GM21423 (cell line): ENCODE data around the gene SAXO1.
"Not testable (repeated sequence)": the region's sequence is repeated elsewhere in the genome, so short reads cannot be mapped to it uniquely, and the experiment has no call there.

Source experiments
- ATAC-seq: cut with Tn5 transposase; IDR thresholded peaks from one replicate; pipeline ENCODE4 v1.9.1; 2021; ENCODE audit warnings: mild to moderate bottlenecking, moderate library complexity; ENCODE audit not compliant: unreplicated experiment

The SAXO1 gene

GRCh38 chr9:18999173-18999785 is 33.7 kb downstream of the SAXO1 start:
- ATAC-seq = no peak

DNA sequence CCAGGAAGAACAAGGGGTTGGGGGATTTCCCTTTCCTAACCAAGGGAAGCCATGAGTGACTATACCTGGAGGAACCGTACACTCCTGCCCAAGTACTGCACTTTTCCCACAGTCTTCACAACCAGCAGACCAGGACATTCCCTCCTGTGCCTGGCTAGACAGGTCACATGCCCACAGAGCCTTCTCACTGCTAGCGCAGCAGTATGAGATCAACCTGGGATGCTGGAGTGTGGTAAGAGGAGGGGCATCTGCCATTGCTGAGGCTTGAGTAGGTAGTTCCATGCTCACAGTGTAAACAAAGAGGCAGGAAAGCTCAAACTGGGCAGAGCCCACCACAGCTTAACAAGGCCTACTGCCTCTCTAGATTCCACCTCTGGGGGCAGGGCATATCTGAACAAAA is 35.9 kb downstream of the SAXO1 start:
- no peak for ATAC-seq

DNA sequence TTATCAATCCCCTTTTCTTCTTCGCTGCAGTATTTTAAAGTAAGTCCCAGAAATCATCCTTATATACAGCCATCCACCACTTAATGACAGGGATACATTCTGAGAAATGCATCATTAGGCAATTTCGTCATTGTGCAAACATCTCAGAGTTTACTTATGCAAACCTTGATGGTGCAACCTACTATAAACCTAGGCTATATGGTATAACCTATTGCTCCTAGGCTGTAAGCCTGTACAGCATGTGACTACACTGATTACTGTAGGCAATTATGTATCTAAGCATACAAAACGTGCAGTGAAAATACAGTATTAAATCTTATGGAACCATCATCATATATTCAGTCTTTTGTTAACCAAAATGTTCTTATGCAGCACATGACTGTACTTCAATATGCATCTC is 36.8 kb downstream of the SAXO1 start:
- ATAC-seq = no peak

DNA sequence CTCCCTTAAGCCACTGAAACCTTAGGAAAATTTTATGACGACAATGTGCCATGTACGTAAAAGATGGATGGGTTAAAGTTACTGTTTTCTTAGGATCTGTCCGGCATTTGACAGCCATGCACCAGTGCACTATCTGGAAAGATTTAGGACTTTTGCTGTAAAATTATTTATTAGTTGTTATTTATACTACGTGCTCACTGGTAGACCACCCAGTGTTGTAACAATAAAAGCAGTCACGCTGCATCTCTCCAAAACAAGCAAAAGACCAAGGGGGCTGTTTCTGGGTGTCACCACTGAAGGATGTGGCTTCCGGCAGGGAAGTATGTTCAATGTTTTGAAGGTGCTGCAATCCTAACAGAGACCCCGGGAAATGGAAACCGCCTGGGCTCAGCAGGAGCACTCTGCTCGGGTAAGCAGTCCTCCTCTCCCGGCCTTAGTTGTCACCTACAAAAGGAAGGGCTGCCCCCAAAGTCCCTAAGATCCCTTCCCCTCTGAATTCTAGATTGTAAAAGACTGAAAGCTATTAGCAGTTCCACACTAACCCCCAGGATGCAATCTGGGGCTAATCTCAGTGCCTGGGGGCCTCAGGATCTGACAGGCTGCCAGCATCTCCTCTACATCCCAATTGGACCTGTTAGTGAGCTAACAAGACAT is 38.6 kb downstream of the SAXO1 start:
- ATAC-seq = no peak

- not testable (repeated sequence) for ATAC-seq
Measured at GRCh38 chr9:18991197-18991596, 41.8 kb downstream of the SAXO1 start.

DNA sequence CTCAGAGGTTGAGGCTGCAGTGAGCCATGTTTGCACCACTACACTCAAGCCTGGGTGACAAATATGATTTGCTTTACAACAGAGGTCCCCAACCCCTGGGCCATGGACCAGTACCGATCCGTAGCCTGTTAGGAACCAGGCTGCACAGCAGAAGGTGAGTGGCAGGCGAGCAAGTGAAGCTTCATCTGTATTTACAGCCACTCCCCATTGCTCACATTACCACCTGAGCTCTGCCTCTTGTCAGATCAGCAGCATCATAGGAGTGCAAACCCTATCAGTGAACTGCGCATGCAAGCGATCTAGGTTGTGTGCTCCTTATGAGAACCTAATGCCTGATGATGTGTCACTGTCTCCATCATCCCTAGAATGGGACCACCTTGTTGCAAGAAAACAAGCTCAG is 42.5 kb downstream of the SAXO1 start:
- ATAC-seq = no peak

DNA sequence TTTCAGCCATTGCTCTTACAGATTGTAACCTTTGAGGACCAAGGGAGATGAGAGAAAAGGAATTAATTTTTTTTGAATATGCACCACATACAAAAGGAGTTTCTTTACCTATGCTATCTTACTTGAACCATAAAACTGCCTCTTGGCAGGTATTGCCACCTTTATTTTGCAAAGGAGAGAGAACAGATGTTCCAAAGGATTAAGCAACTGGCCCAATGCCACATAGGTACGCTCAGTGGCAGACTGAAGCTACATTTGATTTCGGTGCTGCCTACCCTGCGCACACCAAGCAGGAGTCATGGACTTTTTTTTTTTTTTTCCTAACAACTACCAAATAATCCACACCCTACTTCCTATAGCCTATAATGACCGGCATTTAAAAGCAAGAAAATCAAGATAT is 43.1 kb downstream of the SAXO1 start:
- no peak for ATAC-seq

DNA sequence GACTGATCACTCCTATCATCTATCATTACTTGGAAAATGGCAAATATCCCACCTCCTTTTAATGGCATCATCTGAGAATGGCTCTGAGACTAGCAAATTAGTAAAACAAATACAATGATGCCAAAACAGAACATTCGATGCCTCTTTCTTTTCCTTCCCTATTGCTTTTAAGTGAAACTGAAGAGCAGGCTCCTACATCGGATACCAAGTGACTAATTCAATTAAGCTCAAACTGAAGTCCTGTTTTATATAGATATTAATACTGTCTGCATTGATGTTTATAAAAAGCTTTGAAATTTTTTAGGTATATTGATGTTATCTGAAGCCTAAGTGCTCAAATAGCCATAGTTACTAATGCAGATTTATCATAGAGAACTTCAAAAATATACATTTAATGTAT is 43.9 kb downstream of the SAXO1 start:
- ATAC-seq = no peak

DNA sequence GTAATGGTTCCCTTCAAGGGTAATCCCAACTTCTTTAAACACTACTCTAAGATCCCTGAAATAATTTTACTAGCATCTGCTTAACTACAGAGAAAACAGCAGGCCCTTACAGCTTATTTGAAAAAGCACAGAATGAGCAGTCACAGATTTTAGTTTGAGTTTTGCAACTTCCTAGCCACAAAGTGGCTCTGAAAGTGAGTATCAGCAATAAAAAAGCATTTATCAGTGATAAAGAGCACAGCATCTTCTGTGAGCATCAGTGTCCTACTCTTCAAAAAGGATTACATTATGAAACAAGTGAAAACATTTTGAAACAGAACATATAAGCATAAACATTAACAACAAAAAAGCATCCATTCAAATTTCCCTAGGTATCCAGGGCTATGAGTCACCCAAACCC is 45.0 kb downstream of the SAXO1 start:
- ATAC-seq = no peak

GRCh38 chr9:18985996-18986395 is 47.0 kb downstream of the SAXO1 start:
- ATAC-seq = no peak

GRCh38 chr9:18985464-18985951 is 47.5 kb downstream of the SAXO1 start:
- ATAC-seq = no peak

DNA sequence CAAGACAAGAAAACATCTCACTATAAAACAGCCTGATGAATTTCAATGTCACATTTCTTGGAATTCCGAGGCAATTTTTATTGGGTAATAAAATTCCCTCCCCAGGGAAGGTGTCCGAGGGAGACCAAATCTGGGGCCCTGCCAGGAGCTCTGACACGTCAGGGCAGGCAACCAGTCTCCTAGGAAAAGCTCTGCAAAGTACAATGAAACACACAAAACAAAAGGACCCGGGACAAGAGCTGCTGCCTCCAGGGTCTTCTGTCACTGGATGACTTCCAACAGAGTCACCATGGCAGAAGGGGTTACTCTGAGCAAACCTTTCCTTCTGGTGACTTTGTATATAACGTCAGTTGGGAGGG is 50.8 kb downstream of the SAXO1 start:
- no peak for ATAC-seq

DNA sequence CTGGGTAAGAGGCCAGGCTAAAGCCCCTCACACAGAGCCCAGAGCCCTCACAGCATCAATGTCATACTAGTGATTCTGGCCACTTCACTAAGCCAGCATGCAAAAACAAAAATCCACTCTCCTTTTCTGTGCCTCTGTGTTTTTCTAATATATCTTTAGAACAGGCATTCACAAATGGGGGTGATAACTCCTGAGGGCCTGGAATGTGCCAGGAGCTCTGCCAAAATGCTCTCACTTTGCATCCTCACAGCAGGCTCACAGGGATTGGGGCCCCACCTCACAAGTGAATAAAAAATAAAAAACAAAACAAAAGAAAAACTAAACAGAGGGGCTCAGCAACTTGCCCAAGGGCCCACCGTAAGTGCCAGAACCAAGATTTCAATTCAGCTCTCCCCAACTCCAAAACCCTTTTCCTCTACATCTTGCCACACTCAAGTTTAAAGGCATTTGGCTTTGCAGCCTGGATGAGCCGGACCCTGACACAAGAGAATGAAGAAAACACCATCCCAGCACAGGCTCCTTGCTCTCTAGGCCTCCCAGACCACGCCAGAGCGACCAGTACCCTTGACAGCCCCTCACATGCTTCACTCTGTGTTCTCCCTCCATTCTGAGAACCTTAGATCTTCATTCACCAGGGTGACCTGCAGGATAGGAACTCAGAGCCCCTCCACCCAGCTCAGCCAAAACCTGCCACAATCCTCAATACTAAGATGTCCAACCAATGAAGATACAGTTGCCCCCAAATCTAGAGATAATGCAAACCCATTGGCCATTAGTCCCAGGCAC is 51.3 kb downstream of the SAXO1 start:
- ATAC-seq = no peak

DNA sequence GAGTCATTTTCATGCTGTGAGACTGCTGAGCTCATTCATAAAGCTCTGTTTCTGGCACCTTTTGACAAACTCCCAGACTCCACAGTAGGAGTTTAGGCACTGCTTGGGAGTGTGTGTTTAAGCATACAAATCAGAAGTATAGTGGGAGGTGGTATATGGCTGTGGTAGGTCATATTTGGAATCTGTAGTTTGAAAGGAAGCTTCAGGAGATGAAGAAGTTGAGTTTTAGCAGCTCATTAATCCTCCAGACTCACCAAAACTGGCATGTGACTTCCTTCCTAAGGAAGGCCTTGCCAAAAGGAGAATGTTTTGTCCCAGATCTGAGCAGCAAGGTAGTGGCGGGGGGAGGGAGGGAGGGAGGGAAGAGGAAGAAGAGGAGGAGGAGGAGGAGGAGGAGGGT is 52.8 kb downstream of the SAXO1 start:
- no peak for ATAC-seq

DNA sequence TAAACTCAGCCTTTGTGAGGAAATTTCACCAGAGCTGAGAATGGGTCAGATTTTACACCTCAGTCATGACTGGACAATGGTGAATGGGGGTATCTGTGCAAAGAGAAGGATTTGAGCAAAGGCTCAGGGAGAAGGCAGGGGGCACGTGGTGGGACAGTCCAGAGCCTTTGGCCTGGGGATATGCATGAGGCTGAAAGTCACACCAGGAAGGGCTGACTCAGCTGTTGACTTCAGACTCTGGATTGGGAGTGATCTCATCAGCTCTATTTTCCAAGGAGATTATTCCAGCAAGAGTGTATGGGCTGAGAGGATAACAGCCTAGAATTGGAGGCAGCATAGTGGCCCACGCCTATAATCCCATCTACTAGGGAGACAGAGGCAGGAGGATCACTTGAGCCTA is 53.6 kb downstream of the SAXO1 start:
- ATAC-seq = no peak

GRCh38 chr9:18978188-18978587 is 54.8 kb downstream of the SAXO1 start:
- no peak for ATAC-seq

DNA sequence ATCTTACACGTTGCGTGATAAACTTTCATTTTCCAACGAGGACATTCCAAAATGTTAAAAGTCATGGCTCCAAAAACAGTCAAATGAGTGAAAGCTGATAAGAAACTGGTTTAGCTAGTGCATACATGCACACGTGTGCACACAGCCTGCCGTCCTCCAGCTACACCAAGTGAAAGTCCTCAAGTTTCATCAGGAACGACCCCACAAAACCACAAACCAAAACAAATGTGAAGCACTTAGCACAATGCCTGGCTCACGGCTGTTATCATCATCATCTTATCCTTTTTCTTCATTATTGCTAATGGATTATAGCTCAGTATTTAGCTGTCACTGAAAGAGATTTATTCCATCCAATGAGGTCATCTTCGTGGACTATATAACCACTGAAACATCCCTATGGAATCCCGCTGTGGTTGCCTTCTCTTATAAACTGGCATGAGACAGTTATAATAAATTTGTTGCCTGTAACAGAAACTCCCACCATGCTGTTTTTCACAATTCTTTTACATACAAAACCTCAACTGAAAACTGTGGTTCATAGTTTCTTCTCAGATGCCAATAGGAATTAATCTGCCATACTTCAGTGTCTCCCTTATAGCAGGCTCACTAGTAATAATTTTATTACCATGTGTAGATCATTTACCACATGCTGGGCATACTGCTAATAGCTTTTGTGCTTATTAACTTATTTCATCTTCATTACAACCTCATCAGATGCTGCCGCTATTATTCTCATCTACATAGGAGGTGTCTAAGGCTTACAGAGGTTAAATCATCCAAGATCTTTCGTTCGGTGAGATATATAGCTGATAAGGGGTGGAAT is 56.1 kb downstream of the SAXO1 start:
- ATAC-seq = no peak

- ATAC-seq = no peak
Measured at GRCh38 chr9:18976221-18976708, 56.7 kb downstream of the SAXO1 start.

DNA sequence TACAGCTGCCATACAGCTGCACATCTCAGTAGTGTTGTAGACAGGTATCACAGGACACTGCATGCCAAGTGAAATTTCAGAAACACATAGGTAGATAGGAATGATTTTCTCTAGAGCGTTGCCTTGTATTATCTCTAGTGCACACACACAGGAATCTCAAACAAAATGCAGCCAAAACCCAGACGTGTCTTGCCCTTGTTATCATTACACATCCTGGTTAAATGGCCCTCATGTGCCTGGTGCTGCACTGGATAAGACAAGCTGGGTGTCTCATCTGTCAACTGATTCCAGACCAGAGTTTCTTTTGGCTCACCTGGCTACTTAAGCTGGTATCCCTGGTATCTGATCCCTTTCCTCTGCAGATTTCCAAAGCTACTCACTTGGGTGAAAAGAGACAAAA is 59.7 kb downstream of the SAXO1 start:
- no peak for ATAC-seq

GRCh38 chr9:18972675-18973074 is 60.3 kb downstream of the SAXO1 start:
- ATAC-seq = no peak

DNA sequence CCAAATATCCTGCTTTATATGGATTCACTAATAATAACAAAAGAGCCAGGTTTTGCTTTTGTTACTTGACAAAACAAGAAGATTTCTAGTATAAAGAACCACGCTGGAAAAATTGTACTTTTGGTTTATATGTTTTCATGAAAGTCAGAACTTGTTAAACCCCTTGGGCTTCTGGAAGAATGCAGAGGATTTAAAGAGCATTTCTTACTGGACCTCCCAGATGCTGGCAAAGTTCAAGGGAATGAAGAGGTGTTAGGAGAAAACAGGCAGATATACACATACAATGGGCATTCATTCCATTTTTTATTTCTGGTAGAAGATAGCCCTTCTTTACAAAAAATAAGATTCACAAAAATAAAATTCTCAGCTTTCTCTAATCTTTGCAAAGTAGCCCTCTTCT is 61.1 kb downstream of the SAXO1 start:
- no peak for ATAC-seq
